Stimulated activated CD4-positive, alpha-beta T cell treated with anti-CD3 and anti-CD28 coated beads, Interleukin-15, amount 100 ng/mL, for 1 hour (primary cell): ENCODE data around the gene ZNF511.
A peak's percentile ranks its signal among the peaks of the same experiment; 100 is the strongest.

Experiments used
- DNase-seq, 2 donors: peaks; one replicate each; pipeline ENCODE4 v3.0.0-alpha.2; 2020; ENCODE audit warnings: low read depth in 1 of 2, low spot score in 1 of 2

Gene ZNF511

DNA sequence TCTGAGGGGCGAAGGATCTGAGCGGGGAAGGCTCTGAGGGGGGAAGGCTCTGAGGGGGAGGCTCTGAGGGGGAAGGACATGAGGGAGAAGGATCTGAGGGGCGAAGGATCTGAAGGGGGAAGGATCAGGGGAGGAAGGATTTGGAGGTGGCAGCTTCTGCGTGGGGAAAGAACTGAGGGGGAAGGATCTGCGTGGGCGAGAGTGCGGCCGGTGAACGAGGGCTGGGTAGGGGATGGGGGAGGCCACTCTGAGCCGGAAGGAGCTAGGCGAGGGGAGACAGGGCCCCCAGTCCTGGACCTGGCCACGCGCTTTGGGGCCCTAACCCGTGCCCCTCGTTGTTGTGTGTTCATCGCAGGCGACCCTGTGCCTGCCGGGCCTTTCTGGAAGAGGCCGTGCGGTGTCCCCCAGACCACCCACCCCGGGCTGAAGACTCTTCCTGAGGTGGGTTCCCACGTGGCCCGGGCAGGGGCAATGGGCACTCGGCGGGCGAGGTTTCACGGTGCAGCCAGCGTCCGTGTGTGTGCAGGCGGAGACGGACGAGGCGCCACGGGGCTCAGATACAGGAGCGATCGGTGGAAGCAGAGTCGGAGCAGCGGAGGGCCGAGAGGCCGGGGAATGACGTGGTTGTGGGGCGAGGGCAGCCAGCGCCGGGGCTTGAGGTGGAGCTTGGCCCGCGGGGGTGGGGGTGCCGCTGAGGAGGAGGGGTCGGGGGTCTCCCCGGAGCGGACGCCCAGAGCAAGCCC lies 26.0 kb downstream of the ZNF511 start:
- no peak for DNase-seq

DNA sequence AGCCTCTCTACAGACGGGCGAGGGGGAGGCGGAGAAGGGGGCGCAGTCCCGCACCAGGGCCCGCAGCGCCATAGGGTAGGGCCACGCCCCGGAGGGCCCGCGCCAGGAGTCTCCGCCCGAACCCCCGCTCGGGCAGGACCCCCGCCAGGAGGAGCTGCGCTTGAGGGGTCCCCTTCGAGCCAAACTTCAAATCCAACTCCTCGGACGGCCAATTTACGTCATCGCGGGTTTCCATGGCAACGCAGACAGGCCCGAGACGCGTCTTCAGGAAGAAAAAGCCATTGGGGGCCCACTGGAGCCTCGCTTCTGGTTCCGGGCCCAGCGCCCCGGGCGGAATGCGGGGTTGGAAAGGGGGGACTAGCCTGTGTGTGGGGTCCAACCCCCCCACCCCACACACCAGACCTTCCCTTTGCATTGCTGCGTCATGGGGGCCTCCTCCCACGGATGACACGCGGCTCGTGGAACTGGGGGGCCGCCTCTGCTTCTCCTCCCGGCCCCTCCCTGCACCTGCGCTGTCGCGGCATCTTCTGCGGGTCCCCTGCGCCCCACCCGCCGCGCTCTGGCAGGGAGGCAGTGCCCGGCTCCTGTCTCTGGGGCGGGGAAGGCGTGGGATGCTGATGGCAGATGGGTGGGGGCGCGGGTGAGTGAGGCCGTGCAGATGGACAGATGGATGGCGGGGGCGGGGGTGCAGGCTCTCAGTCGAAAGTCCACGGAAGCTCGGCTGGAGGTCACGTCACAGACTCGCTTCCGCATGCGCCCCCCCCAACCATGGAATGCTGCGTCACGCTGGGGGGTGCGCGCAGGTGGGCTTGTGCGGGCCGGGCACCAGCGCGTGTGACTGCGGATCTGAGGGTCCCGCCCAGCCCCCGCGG lies 26.8 kb downstream of the ZNF511 start:
- peak; percentile 56 to 62 for DNase-seq

DNA sequence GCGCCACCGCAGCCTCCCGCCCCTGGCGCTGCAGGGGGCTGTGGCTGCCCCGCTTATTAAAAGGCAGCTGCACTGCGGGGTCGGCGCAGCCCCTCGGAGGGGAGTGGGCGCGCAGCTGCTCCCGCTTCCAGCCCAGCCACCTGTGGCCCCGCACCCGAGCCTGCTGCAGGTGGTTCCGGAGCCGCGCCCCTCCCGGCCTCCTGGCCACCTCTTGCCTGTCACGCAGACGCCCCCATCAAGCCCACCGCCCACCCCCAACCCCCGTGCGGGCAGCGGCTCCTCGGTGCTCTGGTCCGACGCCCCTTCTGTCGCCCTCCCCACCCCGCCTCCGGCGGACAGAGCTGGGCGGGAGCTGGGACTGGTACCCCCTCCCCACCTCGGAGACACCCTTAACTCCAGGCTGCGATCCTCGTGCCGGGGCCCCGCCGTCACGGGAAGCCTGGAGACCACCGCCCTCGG lies 27.4 kb downstream of the ZNF511 start:
- DNase-seq = no peak

DNA sequence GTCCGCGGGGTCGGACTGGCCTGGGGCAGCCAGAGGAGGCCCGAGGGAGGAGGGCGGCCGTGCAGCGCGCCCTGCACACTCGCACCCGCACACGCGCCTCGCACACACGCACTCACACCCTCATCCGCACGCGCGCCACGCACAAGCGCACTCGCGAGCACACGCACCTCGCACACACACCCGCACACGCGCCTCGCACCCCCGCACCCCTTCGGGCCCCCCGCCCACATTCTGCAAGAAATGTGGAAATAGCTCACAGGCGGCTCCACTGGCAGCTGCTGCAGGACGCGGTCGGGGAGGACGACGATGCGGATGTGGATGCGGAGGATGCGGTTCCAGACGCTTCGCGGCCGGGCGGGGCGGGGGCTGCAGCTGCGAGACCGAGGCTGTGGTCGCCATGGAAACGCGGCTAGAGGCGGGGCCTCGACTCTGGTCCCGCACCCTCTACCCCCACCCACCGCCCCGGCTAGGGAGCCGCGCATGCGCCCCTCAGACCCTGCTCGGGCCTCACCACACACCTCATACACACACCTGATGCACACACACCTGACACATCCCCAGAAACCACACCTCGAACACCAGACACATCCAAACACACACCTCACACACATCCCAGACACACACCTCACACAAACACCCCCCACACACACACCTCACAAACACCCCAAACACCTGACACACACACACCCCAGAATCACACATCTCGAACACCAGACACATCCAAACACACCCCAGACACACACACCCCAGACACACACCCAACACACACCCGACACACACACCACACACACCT lies 28.1 kb downstream of the ZNF511 start, which contains the start of gene CALY:
TSS of gene CALY (minus strand) at position 320 of the 793 bp plus-strand sequence. CDS start 7,907 bp downstream, outside the sequence.
- peak; percentile 44 to 71 for DNase-seq

DNA sequence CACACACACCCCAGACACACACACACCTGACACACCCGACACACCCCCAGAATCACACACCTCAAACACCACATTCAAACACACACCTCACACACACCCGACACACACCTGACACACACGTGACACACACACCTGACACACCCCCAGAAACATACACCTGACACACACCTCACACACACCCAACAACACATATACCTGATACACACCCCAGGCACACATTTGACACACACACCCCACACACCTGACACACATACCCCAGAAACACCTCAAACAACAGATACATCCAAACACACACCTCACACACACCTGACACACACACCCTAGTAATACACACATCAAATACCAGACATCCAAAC lies 28.6 kb downstream of the ZNF511 start:
- no peak for DNase-seq

DNA sequence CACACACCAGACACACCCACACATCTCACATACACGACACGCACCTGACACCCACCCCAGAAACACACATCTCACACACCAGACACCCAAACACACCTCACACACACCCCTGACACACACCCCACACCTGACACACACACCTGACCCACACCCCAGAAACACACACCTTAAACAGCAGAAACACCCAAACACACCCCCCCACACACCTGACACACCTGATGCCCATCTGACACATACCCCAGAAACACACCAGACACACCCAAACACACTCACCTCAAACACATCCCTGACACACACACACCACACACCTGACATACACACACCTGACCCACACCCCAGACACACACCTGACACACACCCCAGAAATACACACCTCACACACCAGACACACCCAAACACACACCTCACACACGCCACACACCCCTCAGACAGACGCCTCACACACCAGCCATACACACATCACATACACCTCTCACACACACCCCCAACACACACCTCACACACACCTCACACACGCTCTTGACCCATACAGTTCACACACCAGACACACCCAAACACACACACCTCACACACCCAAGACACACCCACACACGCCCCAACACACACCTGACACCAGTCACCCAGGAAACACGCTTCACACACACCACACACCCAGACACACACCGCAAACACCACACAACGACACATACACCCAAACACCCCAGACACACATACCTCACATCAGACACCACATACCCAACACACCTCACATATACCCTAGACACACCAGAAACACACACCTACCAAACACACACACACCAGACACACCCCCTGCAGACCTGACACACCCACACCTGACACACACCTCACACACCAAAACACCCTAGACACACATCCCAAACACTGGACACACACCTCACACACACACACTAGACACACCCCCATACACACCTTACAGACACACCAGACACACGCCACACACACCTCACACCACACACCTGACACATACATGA lies 29.7 kb downstream of the ZNF511 start:
- no peak for DNase-seq

DNA sequence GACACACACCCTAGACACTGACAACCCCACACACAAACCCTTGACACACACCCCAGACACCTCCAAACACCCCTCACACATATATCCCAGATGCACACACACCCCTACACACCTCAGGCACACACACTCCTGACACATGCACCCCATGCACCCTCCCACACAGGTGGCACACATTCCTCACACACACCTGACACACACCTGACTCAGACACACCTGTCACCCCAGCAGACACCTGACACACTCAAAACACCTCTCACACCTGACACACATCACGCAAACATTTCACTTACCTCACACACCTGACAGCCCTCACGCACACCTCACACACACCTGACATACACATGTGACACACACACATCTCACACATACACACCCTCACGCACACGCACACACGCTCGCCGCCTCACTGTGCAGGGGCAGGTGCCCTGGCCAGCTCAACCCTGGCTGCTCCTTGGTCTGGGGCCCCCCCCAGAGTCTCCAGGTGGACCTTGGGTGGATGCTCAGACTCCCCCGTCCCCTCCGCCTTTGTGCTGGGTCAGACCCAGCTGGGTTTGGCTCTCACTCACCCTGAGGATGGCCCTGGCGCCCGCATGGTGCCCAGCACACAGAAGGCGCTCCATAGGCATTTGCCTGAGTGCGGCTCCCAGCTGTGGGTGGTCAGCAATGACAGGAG lies 31.1 kb downstream of the ZNF511 start:
- no peak for DNase-seq

DNA sequence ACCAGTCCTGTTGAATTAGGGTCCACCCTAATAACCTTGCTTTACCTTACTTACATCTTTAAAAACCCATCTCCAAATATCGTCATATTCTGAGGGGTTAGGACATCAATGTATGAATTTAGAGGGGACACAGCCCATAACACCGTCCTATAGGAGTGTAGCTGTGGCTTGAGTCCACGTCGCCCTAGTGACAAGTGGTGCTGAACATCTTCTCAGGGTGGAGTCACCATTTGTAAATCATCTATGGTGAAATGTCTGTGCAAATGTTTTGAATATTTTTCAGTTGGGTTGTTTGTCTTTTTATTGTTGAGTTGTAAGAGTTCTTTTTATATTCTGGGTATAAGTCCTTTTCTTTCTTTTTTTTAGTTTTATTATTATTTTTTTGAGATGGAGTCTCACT lies 33.3 kb downstream of the ZNF511 start:
- DNase-seq = no peak

DNA sequence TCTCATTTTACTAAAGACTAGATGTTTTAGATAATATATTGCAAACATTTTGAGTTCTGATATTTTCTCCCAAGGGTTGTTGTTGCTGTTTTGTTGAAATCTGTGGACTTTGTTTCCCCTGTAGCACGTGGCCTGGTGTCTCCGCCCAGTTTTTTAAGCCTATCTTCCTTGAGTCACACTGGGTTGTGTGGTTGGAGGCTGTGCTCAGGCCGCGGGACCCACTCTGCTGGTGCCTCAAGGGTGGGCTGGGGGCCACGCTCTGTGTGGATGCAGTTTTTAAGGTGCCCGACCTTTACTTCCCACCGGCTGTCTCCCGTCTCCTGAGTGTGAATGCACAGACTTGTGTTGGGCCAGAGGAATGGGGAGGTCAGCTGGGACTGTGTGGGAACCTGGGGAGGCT lies 34.2 kb downstream of the ZNF511 start:
- no peak for DNase-seq

DNA sequence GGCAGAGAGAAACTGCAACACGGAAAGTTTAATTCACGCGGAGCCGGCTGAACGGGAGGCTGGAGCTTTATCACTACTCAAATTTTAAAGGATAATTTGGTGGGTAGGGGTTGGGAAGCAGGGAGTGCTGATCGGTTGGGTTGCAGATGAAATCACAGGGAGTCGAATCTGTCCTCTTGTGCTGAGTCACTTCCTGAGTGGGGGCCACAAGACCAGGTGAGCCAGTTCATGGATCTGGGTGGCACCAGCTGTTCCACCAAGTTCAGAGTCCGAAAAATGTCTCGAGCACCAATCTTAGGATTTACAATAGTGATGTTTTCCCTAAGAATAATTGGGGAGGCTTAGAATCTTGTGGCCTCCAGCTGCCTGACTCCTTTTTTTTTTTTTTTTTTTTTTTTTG lies 34.8 kb downstream of the ZNF511 start:
- DNase-seq = no peak

DNA sequence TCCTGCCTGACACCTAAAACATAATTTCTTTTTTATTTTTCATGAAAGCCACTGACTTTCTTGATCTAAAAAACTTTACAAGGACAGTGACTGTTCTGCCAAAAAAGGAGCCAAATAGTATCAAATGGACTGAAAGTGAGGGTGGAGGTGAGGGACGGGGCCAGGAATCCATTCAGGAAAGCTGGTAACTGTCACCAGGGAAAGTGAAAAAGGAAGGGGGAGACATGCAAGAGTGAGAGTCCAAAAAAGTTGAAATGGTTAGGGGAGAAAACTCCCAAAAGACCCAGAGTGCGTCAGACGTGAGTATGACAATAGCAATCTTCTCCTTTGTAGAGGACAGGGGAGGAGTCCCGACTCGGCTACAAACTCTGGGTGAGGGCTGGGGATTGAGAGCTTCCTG lies 35.5 kb downstream of the ZNF511 start:
- DNase-seq = no peak

DNA sequence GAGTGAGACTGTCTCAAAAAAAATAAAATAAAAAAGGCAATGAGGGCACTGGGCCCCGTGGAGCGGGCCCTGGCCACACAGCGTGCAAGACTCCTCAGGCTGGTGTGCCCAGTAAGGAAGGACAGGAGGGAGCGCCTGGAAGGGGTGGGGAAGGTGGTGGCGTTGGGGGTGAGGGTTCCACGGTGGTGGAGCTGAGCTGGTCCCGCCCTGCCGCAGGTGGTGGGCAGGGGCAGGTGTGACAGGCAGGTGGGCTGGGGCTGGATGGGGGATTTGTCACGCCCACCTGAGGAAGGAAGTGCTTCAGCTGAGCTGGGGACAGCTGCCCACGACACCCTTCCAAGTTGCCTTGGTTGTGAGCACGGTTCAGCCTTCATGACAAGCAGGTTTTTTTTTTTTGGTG lies 37.7 kb downstream of the ZNF511 start:
- DNase-seq = no peak

DNA sequence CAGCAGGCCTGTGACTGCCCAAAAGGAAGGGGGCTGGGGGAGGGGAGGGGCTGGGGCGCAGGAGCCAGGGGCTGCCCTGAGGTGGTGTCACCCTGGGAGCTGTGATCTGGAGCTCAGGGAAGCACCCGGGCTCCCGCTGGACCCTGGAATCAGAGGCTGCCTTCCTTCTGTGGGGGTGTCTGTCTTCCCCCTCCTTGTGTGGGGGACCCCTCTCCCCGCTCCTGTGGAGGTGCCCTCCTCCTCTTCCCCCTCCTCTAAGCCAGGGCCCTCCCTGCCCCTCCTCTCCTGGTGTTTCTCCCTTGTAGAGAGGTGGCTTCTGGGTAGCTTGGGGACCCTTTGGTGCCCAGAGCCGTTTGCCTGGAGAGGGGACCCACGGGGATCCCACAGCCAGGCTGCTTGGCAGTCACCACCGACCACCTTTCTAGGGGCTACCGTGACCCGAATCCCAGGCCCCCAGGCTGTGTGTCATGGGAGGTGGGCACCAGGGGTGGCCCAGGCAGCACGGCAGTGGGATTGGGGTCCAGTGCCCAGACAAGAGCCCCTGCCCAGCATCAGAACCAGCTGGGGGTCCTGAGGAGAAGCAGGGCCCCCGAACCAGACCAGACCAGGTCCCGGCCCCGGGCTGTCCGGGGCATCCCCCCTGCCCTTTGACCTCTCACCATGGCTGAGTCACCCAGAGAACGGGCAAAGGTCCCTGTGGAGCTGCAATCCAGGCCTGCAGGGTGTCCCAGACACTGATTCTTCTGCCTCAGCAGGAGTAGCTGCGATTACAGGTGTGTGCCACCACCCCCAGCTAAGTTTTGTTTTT lies 39.2 kb downstream of the ZNF511 start:
- DNase-seq = no peak

DNA sequence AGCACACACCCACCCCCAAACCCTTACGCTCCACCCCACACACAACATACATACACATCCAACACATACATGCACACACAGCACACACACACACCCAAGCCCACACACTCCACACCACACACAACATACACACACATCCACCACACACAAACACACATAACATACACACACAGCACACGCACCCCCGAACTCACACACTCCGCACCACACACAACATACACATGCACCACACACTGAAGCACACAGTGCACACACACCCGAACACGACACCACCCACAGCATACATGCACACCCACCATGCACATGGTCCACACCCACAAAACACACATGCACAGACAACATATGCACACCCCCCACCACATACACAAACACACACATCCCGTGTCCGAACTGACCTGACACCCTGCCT lies 40.5 kb downstream of the ZNF511 start:
- DNase-seq = no peak

DNA sequence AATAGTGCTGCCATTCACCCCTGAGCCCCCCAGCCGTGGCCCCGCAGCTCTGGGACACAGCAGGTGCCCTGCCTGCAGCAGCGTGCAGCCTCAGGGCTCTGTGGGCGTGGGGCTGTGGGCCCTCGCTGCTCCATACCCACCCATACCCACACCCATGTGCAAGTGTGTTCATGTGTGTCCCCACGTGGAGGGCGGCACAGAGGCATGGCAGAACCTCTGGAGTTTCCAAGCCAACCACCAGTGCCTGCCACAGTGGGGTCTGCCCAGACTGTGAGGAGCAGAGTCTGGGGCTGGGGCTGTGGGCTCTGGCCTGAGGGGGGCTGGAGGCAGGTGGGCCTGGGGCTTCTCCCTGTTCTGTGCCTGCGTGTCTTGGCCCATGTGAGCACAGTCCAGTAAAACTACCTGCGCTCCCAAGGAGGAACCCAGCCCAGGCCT lies 40.9 kb downstream of the ZNF511 start:
- DNase-seq = no peak

DNA sequence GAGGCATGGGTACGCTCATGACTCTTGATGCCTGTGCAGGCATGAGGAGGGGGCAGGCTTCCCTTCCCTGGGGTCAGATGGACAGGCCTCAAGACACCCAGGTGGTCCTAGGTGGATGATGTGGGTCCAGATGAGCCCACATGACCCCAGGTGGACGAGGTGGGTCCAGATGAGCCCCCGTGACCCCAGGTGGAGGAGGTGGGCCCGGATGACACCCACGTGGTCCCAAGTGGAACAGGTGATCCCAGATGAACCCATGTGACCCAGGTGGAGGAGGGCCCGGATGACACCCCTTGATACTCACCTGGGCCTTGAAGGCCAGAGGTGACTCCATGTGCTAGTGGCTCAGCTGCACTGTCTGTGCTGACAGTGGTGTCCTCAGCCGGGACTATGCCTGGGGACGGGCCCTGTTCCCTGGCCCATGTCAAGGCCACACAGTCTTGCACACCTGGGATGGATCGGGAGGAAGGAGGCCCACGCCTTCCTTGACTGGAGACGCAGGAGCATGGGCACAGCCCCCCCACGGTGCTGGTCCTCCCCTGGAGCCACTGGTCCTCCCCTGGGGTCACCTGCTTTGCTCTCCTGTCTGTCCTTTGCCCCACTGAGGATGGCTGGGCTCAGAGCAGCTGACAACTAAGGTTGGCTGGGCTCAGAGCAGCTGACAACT lies 41.7 kb downstream of the ZNF511 start:
- no peak for DNase-seq

DNA sequence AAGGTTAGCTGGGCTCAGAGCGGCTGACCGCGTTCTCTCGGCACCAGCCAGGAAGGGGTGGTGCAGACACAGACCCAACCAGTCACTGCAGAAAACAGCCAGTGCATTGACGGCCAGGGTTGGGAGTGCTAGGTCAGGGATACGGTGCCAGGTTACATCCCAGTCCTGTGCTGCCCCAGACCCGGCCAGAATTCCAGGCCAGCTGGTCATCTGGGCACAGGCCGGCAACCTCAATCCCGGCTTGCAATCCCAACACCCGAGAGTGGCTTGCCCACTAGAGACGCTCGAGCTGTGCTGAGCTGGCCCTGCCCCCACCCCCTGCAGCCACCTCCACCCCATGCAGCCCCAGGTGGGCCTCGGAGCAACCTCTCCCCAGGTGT lies 42.2 kb downstream of the ZNF511 start:
- DNase-seq = no peak
